Measurements from ENCODE around the gene AKR1B1. TPM values are rescaled to one million over a fixed set of nuclear protein-coding genes. Genes with fewer than 3 reads are reported as not detected.

The AKR1B1 gene
- total RNA-seq, 3 donors from 2014 or later (not counting 1 experiment from before 2014, with no cell fraction given), result 68.4 to 106 (median 85.1) TPM

DNA sequence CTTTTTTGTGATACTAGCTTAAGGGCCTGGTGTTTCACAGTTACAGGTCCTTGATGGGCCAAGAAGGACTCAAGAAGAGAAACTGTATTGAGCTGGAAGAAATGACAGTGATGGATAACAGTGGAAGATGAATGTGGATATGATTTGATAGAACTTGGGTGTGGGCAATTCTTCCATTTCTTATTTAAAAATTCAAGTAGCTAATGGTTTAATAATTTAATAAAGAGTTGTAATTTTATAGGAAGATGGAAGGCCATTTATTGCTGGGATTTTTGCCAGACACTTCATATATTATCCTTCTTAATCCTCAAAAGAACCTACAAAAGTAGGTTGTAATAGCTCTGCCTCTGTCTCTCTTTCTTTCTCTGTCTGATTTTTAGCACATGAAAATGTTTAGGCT, 21.3 kb upstream of the AKR1B1 start:
- intact Hi-C loops (cut with micrococcal nuclease), result no loop called here
- TF ChIP-seq, protein P1, sequence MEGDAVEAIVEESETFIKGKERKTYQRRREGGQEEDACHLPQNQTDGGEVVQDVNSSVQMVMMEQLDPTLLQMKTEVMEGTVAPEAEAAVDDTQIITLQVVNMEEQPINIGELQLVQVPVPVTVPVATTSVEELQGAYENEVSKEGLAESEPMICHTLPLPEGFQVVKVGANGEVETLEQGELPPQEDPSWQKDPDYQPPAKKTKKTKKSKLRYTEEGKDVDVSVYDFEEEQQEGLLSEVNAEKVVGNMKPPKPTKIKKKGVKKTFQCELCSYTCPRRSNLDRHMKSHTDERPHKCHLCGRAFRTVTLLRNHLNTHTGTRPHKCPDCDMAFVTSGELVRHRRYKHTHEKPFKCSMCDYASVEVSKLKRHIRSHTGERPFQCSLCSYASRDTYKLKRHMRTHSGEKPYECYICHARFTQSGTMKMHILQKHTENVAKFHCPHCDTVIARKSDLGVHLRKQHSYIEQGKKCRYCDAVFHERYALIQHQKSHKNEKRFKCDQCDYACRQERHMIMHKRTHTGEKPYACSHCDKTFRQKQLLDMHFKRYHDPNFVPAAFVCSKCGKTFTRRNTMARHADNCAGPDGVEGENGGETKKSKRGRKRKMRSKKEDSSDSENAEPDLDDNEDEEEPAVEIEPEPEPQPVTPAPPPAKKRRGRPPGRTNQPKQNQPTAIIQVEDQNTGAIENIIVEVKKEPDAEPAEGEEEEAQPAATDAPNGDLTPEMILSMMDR (IDR thresholded peaks at IDR 0.05), result no peak
- Histone ChIP-seq H3K36me3 (ENCODE audit: control insufficient read depth, insufficient read depth, low read length) (no peaks in the 10 kb centered on the region), H3K9me3 (ENCODE audit: control insufficient read depth, insufficient read depth, low read length) (no peaks in the 10 kb centered on the region), H3K27me3 (ENCODE audit: control insufficient read depth, insufficient read depth, low read length) (no peaks in the 10 kb centered on the region), H3K27ac (ENCODE audit: low read length) (no peak overlapping the region), H3K4me3 (ENCODE audit: low read length) (no peak overlapping the region), H3K4me1 (ENCODE audit: control insufficient read depth, insufficient read depth, low read length) (no peaks in the 10 kb centered on the region)
- H3K4me1 Mint-ChIP-seq, result no peaks in the 10 kb centered on the region
- H3K27ac Mint-ChIP-seq, result no peak overlapping the region
- no peak overlapping the region for H3K4me3 Mint-ChIP-seq
- DNase-seq (no peak), ATAC-seq (no peak)
- peaks cover 13 to 39% of the 10 kb centered on the region in 2 donors for H3K27me3 Mint-ChIP-seq (ENCODE audit: low read depth in 2 of 2)
- H3K9me3 Mint-ChIP-seq, result no peaks in the 10 kb centered on the region
- H3K36me3 Mint-ChIP-seq, result no peaks in the 10 kb centered on the region

DNA sequence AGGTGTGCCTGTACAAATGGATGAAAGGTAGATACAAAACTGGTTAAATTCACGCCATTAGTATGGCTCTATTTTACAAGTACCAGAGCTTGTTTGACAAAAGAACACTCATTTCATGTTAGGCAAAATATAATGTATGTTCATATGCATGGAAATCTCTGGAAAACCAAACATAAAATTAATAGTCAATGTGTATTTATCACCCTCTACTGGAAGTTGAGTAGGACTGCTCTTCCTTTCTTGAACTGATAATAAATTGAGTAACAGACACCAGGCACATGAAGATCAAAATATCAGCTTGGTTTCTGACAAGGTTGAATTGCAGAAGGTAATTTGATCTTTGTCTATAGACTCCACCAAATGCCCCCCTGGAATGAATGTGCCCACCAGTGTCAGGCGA, 19.8 kb upstream of the AKR1B1 start:
- ATAC-seq, result no peak
- no peaks in the 10 kb centered on the region for H3K9me3 ChIP-seq (ENCODE audit: control insufficient read depth, insufficient read depth, low read length)
- intact Hi-C loops (cut with micrococcal nuclease), result no loop called here
- no peaks in the 10 kb centered on the region for H3K36me3 ChIP-seq (ENCODE audit: control insufficient read depth, insufficient read depth, low read length)
- H3K27me3 ChIP-seq (ENCODE audit: control insufficient read depth, insufficient read depth, low read length), result no peaks in the 10 kb centered on the region
- Mint-ChIP-seq H3K27ac (no peak overlapping the region), H3K4me3 (no peak overlapping the region), H3K27me3 (ENCODE audit: low read depth in 2 of 2) (peaks cover 13 to 34% of the 10 kb centered on the region in 2 donors), H3K36me3 (no peaks in the 10 kb centered on the region), H3K9me3 (no peaks in the 10 kb centered on the region), H3K4me1 (no peaks in the 10 kb centered on the region)
- H3K27ac ChIP-seq (ENCODE audit: low read length), result no peak overlapping the region
- TF ChIP-seq, protein P1 (IDR thresholded peaks at IDR 0.05), result no peak
- no peak overlapping the region for H3K4me3 ChIP-seq (ENCODE audit: low read length)
- WGBS (ENCODE audit: insufficient coverage), result 89% methylated on average over 2 of the region's 2 CpGs
- no peaks in the 10 kb centered on the region for H3K4me1 ChIP-seq (ENCODE audit: control insufficient read depth, insufficient read depth, low read length)
- no peak for DNase-seq

DNA sequence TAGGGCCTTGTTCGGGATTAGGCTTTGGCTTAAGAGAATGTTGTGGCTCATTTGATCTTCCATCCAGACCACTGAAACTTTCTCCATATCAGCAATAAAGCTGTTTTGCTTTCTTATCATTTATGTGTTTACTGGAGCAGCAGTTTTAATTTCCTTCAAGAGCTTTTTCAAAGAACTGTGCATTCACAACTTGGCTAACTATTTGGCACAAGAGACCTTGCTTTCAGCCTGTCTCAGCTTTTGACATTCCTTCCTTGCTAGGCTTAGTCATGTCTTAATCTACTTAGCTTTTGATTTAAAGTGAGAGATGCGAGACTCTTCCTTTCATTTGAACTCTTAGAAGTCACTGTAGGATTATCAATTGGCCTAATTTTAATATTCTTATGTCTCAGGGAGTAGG, 19.1 kb upstream of the AKR1B1 start:
- Mint-ChIP-seq H3K36me3 (no peaks in the 10 kb centered on the region), H3K9me3 (no peaks in the 10 kb centered on the region), H3K27ac (no peak overlapping the region), H3K4me3 (no peak overlapping the region), H3K27me3 (ENCODE audit: low read depth in 2 of 2) (peaks cover 11 to 34% of the 10 kb centered on the region in 2 donors), H3K4me1 (no peaks in the 10 kb centered on the region)
- H3K9me3 ChIP-seq (ENCODE audit: control insufficient read depth, insufficient read depth, low read length), result no peaks in the 10 kb centered on the region
- no peak overlapping the region for H3K27ac ChIP-seq (ENCODE audit: low read length)
- intact Hi-C loops (cut with micrococcal nuclease), result no loop called here
- no peak for DNase-seq
- WGBS (ENCODE audit: insufficient coverage), result 60% methylated on average over 1 of the region's 2 CpGs
- TF ChIP-seq, protein P1 (IDR thresholded peaks at IDR 0.05), result no peak
- no peaks in the 10 kb centered on the region for H3K36me3 ChIP-seq (ENCODE audit: control insufficient read depth, insufficient read depth, low read length)
- H3K27me3 ChIP-seq (ENCODE audit: control insufficient read depth, insufficient read depth, low read length), result no peaks in the 10 kb centered on the region
- H3K4me1 ChIP-seq (ENCODE audit: control insufficient read depth, insufficient read depth, low read length), result no peaks in the 10 kb centered on the region
- H3K4me3 ChIP-seq (ENCODE audit: low read length), result no peak overlapping the region
- no peak for ATAC-seq

DNA sequence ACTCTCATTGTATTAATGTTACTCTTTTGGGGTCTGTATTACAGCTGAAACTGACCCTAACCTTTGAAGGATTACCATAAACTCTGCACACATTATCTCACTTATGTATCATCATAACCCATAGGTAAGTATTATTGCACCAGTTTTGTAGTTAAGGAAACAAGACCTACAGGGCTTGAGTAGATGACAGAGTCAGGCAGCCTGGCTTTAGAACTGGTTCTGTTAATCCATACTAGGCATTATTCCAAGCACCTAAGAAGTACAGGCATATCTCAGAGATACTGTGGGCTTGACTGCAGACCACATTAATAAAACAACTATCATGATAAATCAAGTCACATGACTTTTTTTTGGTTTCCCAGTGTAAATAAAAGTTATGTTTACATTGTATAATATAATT, 17.1 kb upstream of the AKR1B1 start:
- peaks cover 11 to 34% of the 10 kb centered on the region in 2 donors for H3K27me3 Mint-ChIP-seq (ENCODE audit: low read depth in 2 of 2)
- H3K4me3 ChIP-seq (ENCODE audit: low read length), result no peak overlapping the region
- no peak overlapping the region for H3K27ac Mint-ChIP-seq
- no peaks in the 10 kb centered on the region for H3K27me3 ChIP-seq (ENCODE audit: control insufficient read depth, insufficient read depth, low read length)
- no peaks in the 10 kb centered on the region for H3K36me3 ChIP-seq (ENCODE audit: control insufficient read depth, insufficient read depth, low read length)
- DNase-seq (no peak), ATAC-seq (no peak)
- TF ChIP-seq, protein P1 (IDR thresholded peaks at IDR 0.05), result no peak
- intact Hi-C loops (cut with micrococcal nuclease), result no loop called here
- H3K36me3 Mint-ChIP-seq, result no peaks in the 10 kb centered on the region
- no peaks in the 10 kb centered on the region for H3K4me1 ChIP-seq (ENCODE audit: control insufficient read depth, insufficient read depth, low read length)
- no peaks in the 10 kb centered on the region for H3K9me3 ChIP-seq (ENCODE audit: control insufficient read depth, insufficient read depth, low read length)
- H3K9me3 Mint-ChIP-seq, result no peaks in the 10 kb centered on the region
- no peak overlapping the region for H3K27ac ChIP-seq (ENCODE audit: low read length)
- no peaks in the 10 kb centered on the region for H3K4me1 Mint-ChIP-seq
- no peak overlapping the region for H3K4me3 Mint-ChIP-seq

Measured in natural killer cell (primary cell).